Globus pallidus (tissue), 1 donor: ENCODE measurements around the gene CPNE7.

Source experiments
- DNase-seq: peaks from one replicate; pipeline ENCODE4 v3.0.0-alpha.2; 2015; ENCODE audit warnings: low spot score

Gene CPNE7

DNA sequence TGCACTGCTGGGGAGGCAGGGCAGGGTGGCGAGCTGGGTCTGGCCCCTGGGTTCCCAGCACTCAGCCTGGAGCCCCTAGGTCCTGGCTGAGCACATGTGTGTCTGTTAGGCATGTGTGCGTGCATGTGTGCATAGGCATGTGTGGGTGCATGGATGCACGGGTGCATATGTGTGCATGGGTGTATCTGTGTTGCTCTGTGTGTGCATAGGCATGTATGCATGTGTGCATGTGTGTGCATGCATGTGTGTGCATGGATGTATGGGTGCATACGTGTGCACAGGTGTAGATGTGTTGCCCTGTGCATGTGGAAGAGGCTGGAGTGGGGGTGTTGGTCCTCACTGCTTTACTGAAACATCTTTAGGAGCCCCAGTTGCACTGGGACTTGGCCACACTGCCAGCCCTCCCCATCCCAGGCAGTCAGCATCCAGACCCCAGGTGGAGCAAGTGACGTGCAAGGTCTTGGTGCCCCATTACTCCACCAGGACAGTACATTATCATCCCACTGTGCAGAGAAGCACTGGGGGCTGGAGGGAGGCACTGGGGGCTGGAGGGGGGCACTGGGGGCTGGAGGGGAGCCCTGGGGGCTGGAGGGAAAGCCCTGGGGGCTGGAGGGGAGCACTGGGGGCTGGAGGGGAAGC is 27.5 kb downstream of the CPNE7 start:
- no peak for DNase-seq

DNA sequence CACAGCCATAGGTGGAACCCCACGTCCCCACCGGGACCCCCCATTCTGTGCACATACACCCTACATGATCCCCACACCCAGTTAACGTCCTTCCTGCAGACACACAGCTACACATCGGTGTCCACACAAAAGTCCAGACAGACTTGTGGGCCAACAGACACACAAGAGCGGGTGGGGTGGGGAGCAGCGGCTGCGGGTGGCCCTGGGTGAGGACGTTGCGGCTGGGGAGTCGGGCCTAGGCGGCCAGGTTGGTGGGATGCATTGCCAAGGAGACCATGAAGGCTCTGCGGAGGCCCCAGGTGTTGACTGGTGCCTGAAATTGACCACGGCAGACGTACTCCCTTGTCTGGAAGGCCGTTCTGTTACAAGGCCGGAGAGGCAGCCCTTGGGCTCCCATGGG is 29.2 kb downstream of the CPNE7 start:
- DNase-seq: no peak

DNA sequence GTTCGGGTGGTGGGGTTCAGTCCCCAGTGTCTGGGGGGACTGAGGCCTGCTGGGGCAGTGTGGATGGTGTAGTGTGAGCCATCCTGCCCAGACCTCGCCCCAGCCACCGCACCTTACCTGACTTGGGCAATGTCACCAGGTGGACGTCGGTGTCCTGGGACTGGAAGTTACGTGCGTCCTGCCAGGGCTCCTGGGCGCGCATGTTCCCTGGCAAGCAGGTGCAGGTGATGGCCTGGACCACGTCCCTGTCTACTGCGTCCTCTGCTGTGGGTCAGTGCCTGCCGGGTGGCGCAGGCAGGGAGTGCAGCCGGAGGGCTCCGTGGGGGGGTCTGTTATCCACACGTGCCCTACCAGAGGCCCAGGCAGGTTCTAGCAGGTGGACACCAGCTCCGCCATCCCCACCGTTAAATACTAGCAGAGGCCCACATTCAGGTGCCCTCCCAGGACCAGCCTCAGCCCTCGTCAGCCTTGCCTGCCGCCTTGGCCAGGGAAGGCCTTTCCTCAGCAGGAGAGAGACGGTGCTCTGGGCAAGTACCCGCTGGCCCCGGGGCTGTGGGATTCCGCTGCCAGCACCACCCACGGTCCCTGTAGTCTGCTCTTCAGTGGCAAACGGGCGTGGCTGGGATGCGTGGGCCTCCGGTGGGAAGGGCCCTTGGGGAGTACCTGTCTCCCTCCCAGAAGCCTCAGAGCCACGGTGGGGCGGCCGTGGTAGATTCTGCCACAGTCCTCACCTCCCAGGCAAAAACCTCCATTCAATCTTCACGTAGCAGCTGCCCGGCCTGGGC is 29.8 kb downstream of the CPNE7 start:
- DNase-seq: no peak

DNA sequence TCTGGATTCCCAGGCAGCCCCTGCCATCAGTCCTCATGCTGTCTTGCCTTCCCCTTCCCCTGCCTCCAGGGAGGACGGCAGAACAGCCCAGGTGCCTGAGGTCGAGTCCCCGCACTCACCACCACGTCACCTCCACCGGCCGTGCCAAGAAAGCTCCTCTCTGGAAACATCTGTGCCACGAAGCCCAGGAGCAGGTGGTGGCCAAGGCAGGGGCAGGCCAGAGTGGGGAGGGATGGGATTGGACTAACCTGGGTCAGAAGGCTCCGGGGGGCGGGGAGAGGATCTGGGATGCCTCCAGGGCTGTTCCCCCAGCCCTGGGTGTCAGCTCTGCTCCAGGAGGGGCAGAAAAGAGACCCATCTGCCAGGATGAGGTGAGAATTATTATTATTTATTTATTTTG is 30.4 kb downstream of the CPNE7 start:
- DNase-seq: no peak

DNA sequence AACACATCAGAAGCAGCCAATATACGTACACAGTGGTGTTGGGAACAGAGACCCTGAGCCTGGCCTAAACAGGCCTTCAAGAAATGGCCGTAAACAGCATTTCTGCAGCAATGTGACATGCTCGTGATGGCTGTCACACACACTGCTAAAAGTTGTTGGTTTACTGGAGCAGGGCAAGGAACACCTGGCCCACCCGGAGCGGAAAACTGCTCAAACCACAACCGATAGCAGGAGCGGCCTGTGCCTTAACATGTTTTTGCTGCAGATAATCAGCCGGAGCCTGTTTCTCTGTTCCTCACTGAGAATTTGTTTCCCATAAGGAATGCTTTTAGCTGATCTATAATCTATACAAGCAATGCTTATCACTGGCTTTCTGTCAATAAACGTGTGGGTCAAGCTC is 31.9 kb downstream of the CPNE7 start:
- no peak for DNase-seq

DNA sequence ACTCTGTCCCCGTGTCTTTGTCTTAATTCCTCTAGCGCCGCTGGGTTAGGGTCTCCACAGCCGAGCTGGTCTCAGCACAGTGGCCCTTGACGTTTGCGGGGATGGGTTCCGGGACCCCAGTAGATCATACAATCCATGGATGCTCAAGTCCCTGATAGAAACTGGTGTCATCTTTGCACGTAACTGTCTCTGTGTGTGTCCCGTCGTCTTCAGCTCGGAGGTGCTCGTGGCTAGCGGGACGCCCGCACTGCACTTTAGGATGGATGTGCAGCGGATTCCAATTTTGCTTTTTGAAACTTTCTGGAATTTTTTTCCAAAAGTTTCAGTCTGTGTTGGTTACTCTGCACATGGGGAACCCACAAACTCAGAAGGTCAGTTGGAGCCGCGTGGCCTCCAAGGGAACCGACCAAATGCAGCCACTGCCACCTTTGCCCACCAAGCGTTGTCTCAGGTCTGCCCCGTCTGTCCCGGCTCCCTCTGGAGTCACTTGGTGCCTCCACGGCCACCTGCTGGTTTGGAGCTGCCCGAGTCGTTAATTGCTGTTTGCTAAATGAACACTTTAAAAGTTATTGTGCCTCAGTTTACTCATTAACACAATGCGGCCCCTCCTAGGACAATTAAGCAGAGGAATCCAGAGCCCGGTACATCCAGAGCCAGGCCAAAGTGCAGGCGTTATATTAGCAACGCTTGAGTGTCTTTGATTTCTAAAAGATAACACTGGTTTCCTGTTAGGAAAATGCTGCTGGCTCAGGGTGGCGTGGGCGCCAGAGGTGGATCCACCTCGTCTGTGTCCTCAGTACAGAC is 32.6 kb downstream of the CPNE7 start:
- DNase-seq: no peak

DNA sequence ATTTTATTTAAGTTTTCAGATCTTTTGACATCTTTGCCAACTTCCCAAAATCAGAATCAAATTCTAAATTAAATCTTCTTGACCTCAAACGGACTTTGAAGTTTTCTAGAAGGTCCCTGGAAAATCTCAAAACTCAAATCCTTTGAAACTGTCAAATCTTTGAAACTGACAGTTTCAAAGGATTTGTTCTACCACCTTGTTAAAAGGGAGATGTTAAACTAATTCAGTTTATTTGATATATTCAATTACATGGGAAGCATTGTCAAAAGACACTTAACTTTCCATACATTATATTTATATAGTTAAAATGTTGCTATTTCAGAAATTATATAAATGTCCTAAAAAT is 34.5 kb downstream of the CPNE7 start:
- no peak for DNase-seq

DNA sequence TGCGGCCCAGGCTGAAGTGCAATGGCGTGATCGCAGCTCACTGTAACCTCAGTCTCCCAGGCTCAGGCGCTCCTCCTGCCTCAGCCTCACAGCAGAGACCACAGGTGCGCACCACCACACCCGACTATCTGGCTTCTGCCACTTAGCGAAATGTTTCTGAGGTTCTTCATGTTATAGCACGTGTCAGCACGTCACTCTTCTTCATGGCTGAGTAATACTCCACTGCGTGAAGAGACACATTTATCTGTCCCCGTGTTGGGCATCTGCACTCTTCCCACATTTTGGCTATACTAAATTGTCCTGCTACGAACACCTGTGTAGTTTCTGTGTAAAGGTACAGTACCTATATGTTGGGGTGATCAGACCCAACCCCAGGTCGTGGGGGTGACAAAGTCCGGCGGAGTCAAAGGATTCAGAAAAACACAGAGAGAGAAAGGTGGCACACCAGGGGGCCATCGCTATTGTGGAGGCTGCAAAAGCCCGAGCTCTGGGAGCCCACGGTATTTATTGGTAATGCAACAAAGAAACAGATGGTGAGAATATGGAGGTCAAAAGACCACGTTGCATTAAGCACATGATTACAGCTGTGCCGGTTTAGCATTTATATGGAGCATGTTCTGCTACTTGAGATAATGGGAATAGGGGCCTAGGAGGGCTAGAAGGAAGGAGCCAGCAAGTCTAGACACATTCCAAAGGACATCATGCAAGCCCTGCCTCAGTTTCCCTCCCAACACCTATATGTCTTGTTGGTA is 37.0 kb downstream of the CPNE7 start:
- DNase-seq: no peak

DNA sequence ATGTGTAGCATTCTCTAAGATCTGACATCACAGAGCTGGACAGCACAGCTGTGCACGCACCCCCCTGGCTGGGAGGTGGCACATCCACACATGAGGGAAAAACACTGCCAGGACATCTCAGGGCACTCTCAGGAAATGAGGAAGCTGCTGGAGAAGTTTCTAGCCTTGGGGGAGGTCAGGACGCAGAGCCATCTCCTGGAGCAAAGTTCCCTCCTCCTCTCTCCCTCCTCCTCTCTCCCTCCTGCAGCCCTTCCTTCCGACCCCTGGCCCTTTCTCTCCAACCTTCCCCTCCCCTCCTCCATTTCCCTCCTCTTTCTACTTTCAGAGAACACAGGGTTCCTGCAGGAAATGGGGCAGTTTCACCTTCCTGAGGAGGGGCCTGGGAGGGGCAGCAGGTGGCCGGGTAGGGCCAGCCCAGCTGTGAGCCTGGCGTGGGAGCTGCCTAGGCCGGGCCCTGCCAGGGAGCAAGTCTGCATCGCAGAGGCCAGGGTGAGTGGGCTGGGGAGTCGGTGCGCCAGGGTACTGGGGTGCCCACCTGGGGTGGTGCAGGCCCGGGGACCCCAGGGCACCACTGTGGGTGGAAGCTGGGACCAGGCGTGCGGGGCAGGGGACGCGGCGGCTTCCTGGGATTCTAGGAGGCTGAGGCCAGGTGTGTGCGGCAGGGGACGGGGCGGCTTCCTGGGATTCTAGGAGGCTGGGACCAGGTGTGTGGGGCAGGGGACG is 37.8 kb downstream of the CPNE7 start, which contains the start of gene DPEP1:
TSS of gene DPEP1 (plus strand) at position 412 of the 723 bp plus-strand sequence. CDS start 16,769 bp downstream, outside the sequence.
- no peak for DNase-seq

DNA sequence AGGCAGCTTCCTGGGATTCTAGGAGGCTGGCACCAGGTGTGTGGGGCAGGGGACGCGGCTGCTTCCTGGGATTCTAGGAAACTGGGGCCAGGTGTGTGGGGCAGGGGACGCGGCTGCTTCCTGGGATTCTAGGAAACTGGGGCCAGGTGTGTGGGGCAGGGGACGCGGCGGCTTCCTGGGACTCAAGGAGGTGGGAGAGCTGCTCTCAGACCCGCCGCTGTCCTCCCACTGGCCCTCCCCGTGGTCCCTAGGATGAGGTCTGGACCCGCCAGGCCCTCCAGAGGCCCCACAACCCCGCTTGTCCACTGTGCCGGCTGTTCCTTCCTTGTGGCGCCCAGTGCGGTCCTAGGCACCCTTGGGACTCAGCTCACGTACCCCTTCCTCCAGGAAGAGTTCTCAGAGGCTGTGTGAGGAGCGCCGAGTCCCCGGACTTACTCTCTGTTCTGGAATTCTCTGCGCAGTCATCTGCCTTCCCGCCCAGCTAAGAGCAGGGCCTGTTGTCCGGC is 38.4 kb downstream of the CPNE7 start:
- no peak for DNase-seq

DNA sequence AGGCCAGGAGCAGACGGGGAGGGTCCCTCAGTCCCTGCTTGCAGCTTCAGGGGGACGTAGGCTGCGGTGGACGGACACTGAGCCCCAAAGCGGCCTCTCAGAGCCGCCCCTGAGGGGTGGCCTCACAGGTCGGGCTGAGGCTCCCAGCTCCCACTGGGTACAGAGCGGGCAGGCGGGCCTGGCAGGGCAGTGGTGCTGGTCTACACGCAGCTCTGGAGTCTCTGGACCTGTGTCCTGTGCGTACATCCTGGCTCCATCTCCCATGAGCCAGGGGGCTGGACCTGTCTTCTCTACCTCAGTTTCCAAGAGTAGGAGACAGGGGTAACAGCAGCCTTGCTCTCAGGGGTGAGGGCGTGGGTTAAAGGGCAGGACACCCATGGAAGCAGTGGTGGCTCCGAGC is 39.6 kb downstream of the CPNE7 start:
- no peak for DNase-seq

DNA sequence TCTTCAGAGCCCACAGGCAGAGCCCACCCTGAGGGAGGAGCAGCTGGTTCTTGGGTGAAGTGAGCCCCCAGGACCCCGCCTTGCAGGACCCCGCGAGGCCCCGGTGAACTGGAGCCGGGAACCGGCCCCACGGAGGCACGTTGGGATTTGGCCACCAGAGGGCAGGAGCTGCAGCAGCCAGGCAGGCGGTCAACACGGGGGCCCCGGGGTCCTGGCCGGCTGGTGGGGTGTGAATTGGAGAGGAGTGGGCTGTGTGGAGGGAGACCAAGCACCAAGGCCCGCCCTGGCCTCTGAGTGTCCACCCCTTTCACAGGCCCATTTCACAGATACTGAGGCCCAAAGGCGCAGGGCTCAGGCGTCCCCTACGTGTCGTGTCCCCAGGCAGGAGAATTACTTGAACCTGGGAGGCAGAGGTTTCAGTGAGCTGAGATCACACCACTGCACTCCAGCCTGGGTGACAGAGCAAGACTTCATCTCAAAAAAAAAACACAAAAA is 40.1 kb downstream of the CPNE7 start:
- no peak for DNase-seq

DNA sequence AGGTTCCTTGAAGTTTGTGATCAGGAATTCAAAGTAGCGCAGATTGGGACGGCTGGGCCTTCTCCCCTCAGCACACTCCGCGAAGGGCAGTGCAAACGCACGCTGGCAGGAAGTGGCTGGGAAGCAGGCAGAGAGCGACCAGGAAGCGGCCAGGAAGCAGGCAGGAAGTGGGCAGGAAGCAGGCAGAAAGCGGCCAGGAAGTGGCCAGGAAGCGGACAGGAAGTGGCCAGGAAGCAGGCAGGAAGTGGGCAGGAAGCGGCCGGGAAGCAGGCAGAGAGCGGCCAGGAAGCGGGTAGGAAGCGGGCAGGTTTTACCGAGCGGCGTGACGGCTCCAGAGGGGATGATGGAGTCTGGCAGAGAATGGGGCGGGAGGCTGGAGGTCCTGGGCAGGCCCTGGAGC is 41.1 kb downstream of the CPNE7 start:
- DNase-seq: no peak

DNA sequence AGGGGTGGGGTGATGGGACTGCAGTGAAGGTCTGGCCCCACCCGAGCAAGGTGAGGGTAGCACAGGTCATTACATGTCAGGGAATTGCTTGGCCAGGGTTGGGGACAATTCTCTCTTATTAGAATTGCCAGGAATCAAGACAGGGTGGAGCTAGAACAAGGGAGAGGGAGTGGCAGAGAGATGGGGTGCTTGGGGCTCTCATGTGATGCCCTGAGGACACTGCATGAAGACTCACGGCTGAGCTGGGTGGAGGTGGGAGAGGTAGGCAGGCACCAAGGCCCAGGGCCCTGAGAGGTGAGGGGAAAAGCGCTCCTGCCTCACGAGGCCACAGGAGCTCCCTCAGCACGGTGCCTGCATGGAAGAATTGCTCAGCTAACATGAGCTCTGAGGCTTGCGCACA is 41.5 kb downstream of the CPNE7 start:
- DNase-seq: no peak

DNA sequence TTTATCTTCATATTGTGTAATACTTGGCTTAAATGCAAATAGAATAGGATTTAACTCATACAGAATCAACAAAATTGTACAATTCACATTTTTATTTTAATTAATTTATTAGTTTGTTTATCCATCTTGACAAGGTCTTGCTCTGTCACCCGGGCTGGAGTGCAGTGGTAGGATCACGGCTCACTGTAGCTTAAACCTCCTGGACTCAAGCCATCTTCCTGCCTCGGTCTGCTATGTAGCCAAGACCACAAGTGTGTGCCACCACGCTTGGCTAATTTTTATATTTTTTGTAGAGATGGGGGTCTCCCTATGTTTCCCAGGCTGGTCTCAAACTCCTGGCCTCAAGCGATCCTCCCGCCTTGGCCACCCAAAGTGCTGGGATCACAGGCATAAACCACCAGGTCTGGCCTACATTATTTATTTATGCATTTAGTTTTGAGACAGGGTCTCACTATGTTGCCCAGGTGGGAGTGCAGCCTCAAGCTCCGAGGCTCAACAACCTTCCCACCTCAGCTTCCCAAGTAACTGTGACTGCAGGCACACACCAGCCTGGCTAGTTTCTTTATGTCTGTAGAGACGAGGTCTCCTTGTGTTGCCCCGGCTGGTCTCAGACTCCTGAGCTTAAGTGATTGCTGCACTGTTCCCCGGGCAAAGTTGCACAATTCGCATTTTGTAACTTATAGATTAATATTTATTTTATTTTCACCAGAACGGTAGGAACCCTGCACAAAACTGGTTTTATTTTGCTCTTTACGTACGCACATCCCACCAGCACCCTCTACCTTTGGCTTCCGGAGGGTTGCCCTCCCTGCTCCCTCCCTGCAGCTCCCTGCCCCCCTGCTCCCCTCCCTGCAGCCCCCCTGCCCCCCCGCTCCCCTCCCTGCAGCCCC is 42.8 kb downstream of the CPNE7 start:
- no peak for DNase-seq

DNA sequence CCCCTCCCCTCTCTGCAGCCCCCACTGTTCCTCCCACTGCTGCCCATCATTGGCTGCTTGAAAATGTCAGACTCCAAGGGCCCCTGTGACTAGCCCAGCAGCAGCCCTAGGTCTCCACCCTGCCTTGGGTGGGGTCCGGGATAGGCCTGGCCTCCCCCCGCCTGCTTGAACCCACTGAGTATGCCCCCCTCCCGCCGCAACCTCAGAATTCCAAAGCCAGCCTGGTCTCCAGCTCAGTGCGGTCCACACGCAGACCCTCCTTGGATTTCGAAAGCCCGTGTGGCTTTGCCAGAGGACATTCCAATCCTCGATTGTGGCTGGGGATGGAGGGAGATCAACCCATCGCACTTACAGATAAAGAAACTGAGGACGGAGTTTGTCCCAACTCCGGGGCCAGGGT is 44.3 kb downstream of the CPNE7 start:
- DNase-seq: no peak

DNA sequence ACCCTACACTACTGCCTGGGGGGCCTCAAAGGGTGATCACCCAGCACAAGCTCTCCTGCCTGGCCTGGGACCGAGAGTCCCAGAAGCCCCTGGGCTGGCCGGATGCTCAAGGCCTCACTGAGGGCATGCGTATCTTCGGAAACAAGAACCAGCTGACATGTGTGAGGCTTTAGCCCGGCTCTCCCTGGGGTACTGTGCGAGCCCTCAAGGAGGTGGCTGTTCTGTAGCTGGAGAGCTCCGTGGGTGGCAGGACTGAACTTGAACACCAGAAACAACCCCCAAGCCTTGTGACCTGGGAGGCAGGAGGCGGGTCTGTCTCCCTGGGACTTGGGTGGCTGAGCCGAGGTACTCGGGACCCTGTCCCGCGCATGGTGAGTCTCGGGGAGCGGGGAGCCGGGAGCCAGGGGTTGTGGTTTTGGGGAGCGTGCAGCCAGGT is 44.9 kb downstream of the CPNE7 start:
- no peak for DNase-seq

DNA sequence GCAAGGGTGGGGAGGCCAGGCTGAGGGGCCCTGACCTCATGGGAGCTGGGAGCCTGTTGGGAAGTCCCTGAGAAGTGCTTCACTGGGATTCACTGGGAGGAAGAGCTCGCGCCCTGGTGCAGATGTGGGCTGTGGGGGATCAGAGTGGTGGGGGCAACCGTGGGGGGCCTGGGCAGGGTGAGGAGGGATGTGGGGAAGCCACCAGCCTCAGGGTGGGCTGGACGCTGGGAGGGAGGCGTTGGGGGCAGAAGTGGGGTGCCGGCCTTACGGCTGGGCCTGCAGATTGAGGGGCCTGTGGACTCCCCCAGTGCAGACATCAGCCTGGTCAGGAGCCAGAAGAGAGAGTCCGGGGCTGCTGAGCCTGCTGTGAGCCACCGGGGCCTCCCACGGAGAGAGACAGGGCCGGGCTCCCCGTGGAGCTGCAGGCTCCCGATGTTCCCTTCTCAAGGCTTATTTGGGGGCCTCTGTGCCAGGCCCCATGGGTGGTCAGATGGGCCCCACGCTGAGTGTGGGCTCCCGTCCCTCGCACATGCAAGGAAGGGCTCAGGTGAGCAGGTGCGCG is 45.7 kb downstream of the CPNE7 start:
- DNase-seq: no peak

DNA sequence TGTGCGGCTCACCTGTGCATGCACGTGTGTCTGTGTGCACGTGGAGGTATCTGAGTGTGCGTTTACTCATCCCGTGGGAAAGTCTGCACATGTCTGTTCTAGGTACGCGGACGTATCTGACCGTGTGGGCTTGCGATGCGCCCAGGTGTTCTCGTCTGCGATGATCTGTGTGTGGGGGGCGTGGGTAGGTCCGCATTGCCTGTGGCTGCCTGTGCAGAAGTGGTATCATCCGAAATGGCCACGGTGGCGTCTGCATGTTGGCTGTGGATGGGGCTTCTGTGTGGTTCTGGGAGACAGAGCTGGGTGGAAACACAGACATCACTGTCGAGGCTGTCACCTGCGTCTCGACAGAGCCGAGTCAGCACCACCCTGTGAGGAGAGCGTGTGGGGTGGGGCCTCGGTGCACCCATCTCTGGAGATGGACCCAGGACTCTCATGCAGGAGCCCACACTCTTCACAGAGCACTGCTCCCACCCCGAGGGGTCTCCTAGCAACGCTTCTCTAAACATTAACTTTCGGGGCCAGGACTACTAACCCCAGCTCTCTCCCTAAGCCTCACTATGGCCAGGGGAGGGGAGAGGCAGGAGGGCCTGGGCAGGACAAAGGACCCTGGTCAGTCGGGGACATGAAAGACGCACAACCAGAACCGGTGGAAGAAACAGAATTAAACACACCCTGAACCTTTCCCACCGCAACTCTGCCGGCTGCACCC is 46.3 kb downstream of the CPNE7 start:
- no peak for DNase-seq
